SK-N-MC (cell line): ENCODE data around the gene IPO11.

Source experiments
- EZH2 ChIP-seq: fragments of 200-600 bp; sonication (generic); IDR thresholded peaks from one replicate; pipeline ENCODE4 v1.6.1; 2017; ENCODE audit warnings: antibody characterized with exemption
- POLR2AphosphoS5 ChIP-seq: IDR thresholded peaks from 2 replicates; pipeline ENCODE4 v1.6.1; 2012; ENCODE audit warnings: mild to moderate bottlenecking, low read depth, low read length, borderline replicate concordance

DNA sequence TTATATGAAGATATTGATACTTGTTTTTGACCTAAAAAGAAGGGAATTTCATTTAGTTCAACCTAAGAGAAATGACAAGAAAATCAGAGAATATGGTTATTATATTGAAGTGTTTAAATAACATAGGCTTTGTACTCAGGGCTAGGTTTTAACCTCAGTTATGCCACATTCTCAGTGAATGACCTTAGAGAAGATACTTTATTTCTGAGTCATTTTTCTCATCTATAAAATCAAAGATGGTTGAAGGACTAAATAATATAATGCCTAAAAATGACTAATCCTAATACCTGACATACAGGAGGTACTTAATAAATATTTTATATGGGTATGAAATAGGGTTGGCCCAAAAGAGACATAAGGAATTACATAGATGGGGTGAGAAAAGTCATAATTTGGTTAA lies 41.2 kb upstream of the IPO11 start:
- no peak for TF ChIP-seq POLR2AphosphoS5
- no peak for TF ChIP-seq EZH2
